Measurements from ENCODE around the gene VAMP5. TPM values are rescaled to one million over a fixed set of nuclear protein-coding genes. Genes with fewer than 3 reads are reported as not detected.
A peak's percentile ranks its signal among the peaks of the same experiment; 100 is the strongest.
"Not testable (repeated sequence)": the region's sequence is repeated elsewhere in the genome, so short reads cannot be mapped to it uniquely, and the experiment has no call there.

The VAMP5 gene
- total RNA-seq, 2 experiments from 2014 or later, result 72.0 to 74.4 TPM

DNA sequence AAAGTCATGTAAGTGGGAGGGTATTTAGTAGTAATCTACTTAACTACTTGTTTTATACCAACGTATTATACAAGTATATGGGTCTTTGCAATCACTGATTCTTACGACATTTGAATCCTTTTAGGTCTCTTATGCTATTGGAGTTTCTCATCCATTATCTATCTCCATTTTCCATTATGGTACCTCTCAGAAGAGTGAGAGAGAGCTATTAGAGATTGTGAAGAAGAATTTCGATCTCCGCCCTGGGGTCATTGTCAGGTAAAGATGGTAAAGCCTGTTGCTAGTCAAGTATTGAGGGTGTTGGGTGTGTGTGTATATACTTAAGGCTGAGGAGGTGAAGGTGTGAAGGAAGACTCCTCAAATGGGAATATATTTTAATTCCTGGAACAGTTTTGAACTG is 41.5 kb upstream of the VAMP5 start:
- Mint-ChIP-seq H3K36me3 (ENCODE audit: low read depth) (peaks cover 77% of the 10 kb centered on the region), H3K27ac (peak overlapping the region; percentile 7), H3K4me3 (peak overlapping the region; percentile 96), H3K27me3 (ENCODE audit: low read depth) (no peaks in the 10 kb centered on the region), H3K9me3 (ENCODE audit: insufficient read depth) (no peaks in the 10 kb centered on the region), H3K4me1 (ENCODE audit: low read depth) (peaks cover 44% of the 10 kb centered on the region)
- ChIA-PET POLR2A (interaction anchor here (2.1 to 2.7 kb wide), 2 partner anchors 13 to 123 kb away, joined by 6 to 13 read pairs; no protein-coding TSS in a partner anchor), CTCF (interaction anchor here (0.8 to 12.6 kb wide), 4 partner anchors 9 to 123 kb away, joined by 3 to 133 read pairs (median 7); no protein-coding TSS in a partner anchor)
- DNase-seq (no peak), ATAC-seq (no peak)

DNA sequence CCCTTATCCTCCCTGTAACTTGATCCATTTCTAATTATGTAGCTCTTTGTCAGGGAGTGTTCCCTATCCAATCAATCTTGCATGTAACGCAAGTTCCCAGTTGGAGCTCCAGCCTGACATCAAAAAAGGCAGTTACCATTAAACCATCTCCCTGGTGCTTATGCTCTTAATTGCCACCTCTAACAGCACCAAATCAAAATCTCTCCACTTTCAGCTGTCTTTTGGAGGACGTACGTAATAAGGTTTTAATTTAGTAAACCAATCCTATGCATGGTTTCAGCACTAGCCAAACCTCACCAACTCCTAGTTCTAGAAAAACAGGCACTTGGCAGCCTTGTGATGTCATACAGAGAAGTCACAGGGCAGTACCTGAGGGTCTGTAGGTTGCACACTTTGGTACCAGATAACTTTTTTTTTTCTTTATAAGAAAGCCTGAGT is 40.0 kb upstream of the VAMP5 start:
- ATAC-seq; DNase-seq; H3K9me3 Mint-ChIP-seq (ENCODE audit: insufficient read depth); H3K4me3 Mint-ChIP-seq; H3K27me3 Mint-ChIP-seq (ENCODE audit: low read depth): not testable (repeated sequence)
- POLR2A ChIA-PET, result interaction anchor here (0.8 to 2.7 kb wide), 5 partner anchors 12 to 130 kb away, joined by 3 to 13 read pairs (median 4); partner anchors contain the start of gene RNF181
- CTCF ChIA-PET, result interaction anchor here (0.7 to 12.6 kb wide), 4 partner anchors 7 to 125 kb away, joined by 3 to 133 read pairs (median 7); partner anchors contain the start of gene GGCX
- peak overlapping the region; percentile 54 for H3K27ac Mint-ChIP-seq
- peaks cover 80% of the 10 kb centered on the region for H3K36me3 Mint-ChIP-seq (ENCODE audit: low read depth)
- H3K4me1 Mint-ChIP-seq (ENCODE audit: low read depth), result peaks cover 43% of the 10 kb centered on the region

DNA sequence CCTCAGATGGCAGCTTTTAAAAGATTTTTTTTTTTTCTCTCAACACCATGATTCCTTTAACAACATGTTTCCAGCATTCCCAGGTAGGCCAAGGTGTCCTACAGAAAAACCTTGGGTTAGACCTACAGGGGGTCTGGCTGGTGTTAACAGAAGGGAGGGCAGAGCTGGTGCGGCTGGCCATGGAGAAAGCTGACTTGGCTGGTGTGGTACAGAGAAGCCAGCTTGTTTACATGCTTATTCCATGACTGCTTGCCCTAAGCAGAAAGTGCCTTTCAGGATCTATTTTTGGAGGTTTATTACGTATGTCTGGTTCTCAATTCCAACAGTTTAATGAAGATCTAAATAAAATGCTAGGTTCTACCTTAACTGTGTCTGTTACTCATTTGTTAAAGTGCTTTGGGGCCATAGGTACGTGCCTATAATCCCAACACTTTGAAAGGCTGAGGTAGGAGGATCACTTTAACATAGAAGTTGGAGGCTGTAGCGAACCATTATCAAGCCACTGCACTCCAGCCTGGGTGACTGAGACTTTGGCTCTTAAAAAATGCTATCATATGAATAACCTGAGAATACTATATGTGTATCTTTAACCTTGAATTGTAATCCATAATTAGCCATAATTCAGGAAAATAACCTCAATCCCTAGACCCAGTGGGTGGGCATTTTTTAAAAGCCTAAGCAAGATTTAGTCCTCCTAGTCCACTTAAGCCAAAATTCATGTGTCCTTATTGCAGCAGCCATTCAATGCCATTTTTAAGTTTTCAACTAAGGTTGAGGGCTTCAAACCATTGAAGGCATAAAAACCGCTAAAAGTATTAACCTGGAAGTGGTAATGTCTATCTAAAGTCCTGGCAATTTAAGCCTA is 39.1 kb upstream of the VAMP5 start:
- ATAC-seq, result not testable (repeated sequence)
- POLR2A ChIA-PET, result interaction anchor here (0.6 to 1.6 kb wide), 9 partner anchors 10 to 226 kb away, joined by 3 to 5 read pairs (median 4); partner anchors contain the start of gene SH2D6

DNA sequence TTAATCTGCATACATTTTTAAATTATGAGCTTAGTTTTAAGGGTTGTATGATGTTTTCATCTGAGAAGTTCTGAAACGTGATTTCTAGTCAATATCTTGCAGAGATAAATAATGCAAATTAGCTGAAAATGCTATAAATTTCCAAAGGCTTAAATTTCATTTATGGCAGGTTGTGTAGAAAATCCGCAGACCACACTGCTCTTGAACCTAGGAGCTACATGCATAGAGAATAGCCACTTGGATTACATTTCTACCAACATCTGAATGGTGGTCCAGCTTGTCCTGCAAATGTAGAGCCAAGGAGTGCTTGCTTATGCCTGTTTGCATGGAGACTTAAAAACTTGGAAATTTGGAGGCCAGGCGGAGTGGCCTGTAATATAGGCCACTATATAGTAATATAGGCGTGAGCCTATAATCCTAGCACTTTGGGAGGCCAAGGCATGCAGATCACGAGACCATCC is 38.4 kb upstream of the VAMP5 start:
- ATAC-seq (no peak), DNase-seq (no peak)
- Mint-ChIP-seq H3K27ac (no peak overlapping the region), H3K4me3 (no peak overlapping the region), H3K36me3 (ENCODE audit: low read depth) (peaks cover 71% of the 10 kb centered on the region), H3K9me3 (ENCODE audit: insufficient read depth) (no peaks in the 10 kb centered on the region), H3K4me1 (ENCODE audit: low read depth) (peaks cover 36% of the 10 kb centered on the region), H3K27me3 (ENCODE audit: low read depth) (no peaks in the 10 kb centered on the region)
- ChIA-PET CTCF (interaction anchor here (1.0 to 1.8 kb wide), 5 partner anchors 11 to 126 kb away, joined by 3 to 24 read pairs (median 4); no protein-coding TSS in a partner anchor), POLR2A (interaction anchor here (0.6 to 1.6 kb wide), 7 partner anchors 11 to 227 kb away, joined by 3 to 5 read pairs (median 5); partner anchors contain the start of gene SH2D6)

More for the DNA sequence above, 39.1 kb upstream of the VAMP5 start:
- not testable (repeated sequence) for DNase-seq; H3K9me3 Mint-ChIP-seq (ENCODE audit: insufficient read depth); H3K4me3 Mint-ChIP-seq; H3K27me3 Mint-ChIP-seq (ENCODE audit: low read depth)
- Mint-ChIP-seq H3K4me1 (ENCODE audit: low read depth) (peaks cover 43% of the 10 kb centered on the region), H3K36me3 (ENCODE audit: low read depth) (peaks cover 77% of the 10 kb centered on the region), H3K27ac (peak overlapping the region; percentile 28)
- CTCF ChIA-PET, result interaction anchor here (1.0 to 1.8 kb wide), 7 partner anchors 11 to 125 kb away, joined by 3 to 24 read pairs (median 4); partner anchors contain the start of gene GGCX

DNA sequence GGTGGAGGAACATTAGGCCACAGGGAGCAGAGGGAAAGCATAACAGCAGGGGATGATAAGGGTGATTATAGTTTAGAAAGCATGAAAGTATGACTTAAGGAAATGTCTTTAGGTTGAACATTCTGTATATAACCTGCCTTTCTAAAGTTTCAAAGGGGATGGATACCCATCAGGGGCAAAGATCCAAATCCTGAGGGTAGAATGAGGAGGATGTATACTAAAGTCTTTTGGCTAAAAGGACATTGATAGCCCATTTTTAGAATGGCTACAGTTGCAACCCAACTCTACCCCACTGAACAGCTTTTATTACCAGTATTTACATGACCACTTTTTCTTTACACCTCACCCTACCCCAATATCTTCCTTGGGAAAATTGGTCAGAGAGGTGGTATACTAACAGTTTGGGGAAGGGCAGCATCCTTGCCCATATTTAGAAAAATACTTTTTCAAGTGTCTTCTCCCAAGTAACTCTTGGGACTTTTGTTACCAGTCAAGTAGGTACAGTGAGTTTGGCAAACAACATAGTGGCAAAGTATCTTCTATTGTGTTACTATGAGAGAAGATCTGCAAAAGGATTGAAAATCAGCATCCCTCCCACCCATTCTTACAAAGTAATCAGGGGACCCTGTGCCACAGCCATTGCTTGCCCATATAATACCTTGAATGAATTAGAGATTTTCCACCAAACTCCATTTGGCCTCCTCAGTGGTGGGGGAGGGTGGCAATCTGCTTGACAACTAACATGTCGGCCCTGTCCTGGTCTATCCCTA is 37.0 kb upstream of the VAMP5 start:
- ATAC-seq (no peak), DNase-seq (no peak)
- Mint-ChIP-seq H3K4me3 (no peak overlapping the region), H3K9me3 (ENCODE audit: insufficient read depth) (no peaks in the 10 kb centered on the region), H3K27me3 (ENCODE audit: low read depth) (no peaks in the 10 kb centered on the region), H3K27ac (peak overlapping the region; percentile 30), H3K4me1 (ENCODE audit: low read depth) (peaks cover 26% of the 10 kb centered on the region), H3K36me3 (ENCODE audit: low read depth) (peaks cover 67% of the 10 kb centered on the region)
- ChIA-PET CTCF (interaction anchor here (1.4 to 7.6 kb wide), 3 partner anchors 125 to 155 kb away, joined by 9 to 263 read pairs (median 24); partner anchors contain the start of gene SH2D6), POLR2A (interaction anchor here (1.2 to 7.1 kb wide), 3 partner anchors 8 to 13 kb away, joined by 6 to 51 read pairs (median 7); partner anchors contain the start of gene MAT2A)

DNA sequence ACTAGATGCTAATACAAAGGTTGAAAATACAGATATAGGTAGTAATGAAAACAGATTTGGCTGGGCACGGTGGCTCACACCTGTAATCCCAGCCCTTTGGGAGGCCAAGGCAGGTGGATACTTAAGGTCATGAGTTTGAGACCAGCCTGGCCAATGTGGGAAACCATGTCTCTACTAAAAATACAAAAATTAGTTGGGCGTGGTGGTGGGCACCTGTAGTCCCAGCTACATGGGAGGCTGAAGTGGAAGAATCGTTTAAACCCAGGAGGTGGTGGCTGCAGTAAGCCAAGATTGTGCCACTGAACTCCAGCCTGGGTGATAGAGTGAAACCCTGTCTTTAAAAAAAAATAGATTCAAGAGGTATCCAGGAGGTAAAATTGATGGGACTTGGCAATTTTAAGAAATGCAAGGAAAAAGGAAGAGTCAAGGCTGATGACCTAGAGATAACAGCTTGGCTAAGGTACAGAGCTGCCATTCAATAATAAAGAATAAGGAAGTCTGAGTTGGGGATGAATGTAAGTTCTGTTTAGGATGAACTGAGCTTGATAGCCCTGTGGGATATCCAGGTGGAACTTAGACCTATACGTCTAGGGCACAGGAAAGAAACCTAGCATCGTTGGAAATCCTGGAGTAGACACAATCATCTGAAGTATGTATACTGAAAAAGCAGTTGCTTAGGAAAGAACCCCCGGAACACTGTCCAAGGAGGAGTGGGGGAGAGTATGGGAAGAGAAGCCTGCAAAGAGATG is 36.2 kb upstream of the VAMP5 start:
- no peaks in the 10 kb centered on the region for H3K27me3 Mint-ChIP-seq (ENCODE audit: low read depth)
- no peak for DNase-seq
- peaks cover 65% of the 10 kb centered on the region for H3K36me3 Mint-ChIP-seq (ENCODE audit: low read depth)
- peaks cover 20% of the 10 kb centered on the region for H3K4me1 Mint-ChIP-seq (ENCODE audit: low read depth)
- no peak overlapping the region for H3K4me3 Mint-ChIP-seq
- H3K27ac Mint-ChIP-seq, result peak overlapping the region; percentile 10
- ChIA-PET POLR2A (interaction anchor here (1.2 to 7.1 kb wide), 3 partner anchors 8 to 11 kb away, joined by 3 to 51 read pairs (median 6); partner anchors contain the start of gene MAT2A), CTCF (interaction anchor here (0.6 to 7.6 kb wide), 9 partner anchors 10 to 237 kb away, joined by 3 to 263 read pairs (median 5); partner anchors contain the start of genes GGCX, MAT2A and SH2D6)
- no peak for ATAC-seq
- no peaks in the 10 kb centered on the region for H3K9me3 Mint-ChIP-seq (ENCODE audit: insufficient read depth)

DNA sequence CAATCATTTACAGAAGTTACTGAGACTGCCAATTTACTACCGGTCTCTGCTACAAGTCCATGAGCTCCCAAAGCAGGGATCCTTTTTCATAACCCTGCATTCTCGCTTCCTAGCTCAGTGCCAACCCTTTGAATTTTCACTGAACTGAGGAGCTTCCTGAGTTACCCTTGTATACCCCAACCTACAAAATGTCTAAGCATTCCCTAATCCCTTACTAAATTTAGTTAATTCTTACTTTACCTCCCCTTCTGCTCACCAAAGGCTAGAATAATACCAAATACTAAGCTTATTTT is 35.7 kb upstream of the VAMP5 start:
- CTCF ChIA-PET, result interaction anchor here (0.6 to 7.6 kb wide), 9 partner anchors 10 to 238 kb away, joined by 3 to 263 read pairs (median 5); partner anchors contain the start of genes GGCX, MAT2A and SH2D6
- H3K4me3 Mint-ChIP-seq, result no peak overlapping the region
- H3K36me3 Mint-ChIP-seq (ENCODE audit: low read depth), result peaks cover 60% of the 10 kb centered on the region
- no peaks in the 10 kb centered on the region for H3K9me3 Mint-ChIP-seq (ENCODE audit: insufficient read depth)
- ATAC-seq (no peak), DNase-seq (no peak)
- H3K27ac Mint-ChIP-seq, result peak overlapping the region; percentile 10
- H3K27me3 Mint-ChIP-seq (ENCODE audit: low read depth), result no peaks in the 10 kb centered on the region
- H3K4me1 Mint-ChIP-seq (ENCODE audit: low read depth), result peaks cover 16% of the 10 kb centered on the region
- POLR2A ChIA-PET, result interaction anchor here (0.5 to 7.1 kb wide), 4 partner anchors 9 to 227 kb away, joined by 3 to 51 read pairs (median 4); partner anchors contain the start of gene MAT2A

DNA sequence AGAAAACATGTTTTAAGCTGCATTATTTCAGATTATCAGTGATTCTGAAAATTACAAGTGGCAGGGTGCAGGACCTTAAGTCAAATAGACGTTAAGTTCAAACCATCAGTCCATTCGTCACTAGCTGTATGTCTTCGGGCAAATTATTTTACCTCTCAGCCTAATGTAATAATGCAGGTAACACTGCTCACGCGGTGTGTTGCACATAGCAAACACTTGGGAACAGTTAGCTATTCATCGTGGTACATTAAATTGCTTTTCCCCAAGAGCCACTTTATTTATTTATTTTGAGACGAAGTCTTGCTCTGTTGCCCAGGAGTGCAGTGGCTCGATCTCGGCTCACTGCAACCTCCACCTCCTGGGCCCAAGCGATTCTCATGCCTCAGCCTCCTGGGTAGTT is 35.1 kb upstream of the VAMP5 start:
- no peak for DNase-seq
- no peak overlapping the region for H3K27ac Mint-ChIP-seq
- H3K36me3 Mint-ChIP-seq (ENCODE audit: low read depth), result peaks cover 61% of the 10 kb centered on the region
- no peak for ATAC-seq
- POLR2A ChIA-PET, result interaction anchor here (0.5 to 7.1 kb wide), 4 partner anchors 9 to 227 kb away, joined by 3 to 51 read pairs (median 4); partner anchors contain the start of gene MAT2A
- CTCF ChIA-PET, result interaction anchor here (1.1 to 7.6 kb wide), 10 partner anchors 11 to 249 kb away, joined by 3 to 263 read pairs (median 8); partner anchors contain the start of genes GGCX, MAT2A and SH2D6
- no peaks in the 10 kb centered on the region for H3K27me3 Mint-ChIP-seq (ENCODE audit: low read depth)
- peaks cover 11% of the 10 kb centered on the region for H3K4me1 Mint-ChIP-seq (ENCODE audit: low read depth)
- H3K9me3 Mint-ChIP-seq (ENCODE audit: insufficient read depth), result no peaks in the 10 kb centered on the region
- H3K4me3 Mint-ChIP-seq, result no peak overlapping the region

DNA sequence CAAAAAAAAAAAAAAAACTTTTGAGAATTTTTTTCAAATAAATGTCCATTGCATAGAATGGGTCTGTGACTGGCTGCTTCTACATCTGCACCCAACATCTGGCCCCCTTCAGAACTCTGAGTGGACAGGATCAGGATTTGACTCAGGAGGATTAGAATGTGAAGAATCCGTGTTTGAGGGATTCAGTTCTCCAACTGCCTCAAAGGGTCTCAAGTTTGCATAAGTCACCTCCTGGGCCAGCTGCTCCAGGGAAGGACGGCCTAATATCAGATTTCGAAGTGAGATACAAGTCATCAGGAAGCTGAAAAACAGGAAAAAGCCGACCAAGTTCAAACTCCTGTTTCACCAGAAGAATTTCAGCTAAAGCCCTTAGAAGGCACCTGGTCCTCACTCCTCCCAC is 34.4 kb upstream of the VAMP5 start:
- H3K36me3 Mint-ChIP-seq (ENCODE audit: low read depth), result peaks cover 56% of the 10 kb centered on the region
- H3K27ac Mint-ChIP-seq, result no peak overlapping the region

DNA sequence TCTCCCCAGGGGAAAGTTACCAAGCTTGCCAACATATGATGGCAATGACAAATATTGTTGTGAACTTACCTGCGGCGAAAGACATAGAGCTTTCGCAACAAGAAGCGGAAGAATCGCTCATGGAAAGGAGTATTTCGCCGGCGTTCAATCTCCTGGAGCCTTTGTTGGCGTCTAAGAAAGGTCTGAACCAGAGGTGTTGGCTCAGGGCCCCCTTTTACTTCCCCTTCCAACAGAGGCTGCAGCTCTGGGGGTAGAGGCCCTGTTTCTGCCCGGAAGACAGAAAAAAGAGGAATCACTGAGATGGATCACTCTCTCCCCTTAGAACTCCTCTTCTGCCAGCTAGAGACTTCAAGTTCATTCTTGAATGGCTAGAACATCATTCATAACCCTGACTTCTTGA is 33.7 kb upstream of the VAMP5 start:
- ATAC-seq (no peak), DNase-seq (no peak)
- POLR2A ChIA-PET, result interaction anchor here (0.6 to 7.1 kb wide), 4 partner anchors 11 to 138 kb away, joined by 3 to 51 read pairs (median 24); partner anchors contain the start of genes MAT2A and SH2D6
- CTCF ChIA-PET, result interaction anchor here (0.6 to 7.6 kb wide), 16 partner anchors 10 to 250 kb away, joined by 3 to 263 read pairs (median 8); partner anchors contain the start of genes GGCX, MAT2A and SH2D6
- H3K9me3 Mint-ChIP-seq (ENCODE audit: insufficient read depth), result no peaks in the 10 kb centered on the region
- H3K4me3 Mint-ChIP-seq, result no peak overlapping the region
- H3K27me3 Mint-ChIP-seq (ENCODE audit: low read depth), result no peaks in the 10 kb centered on the region
- H3K27ac Mint-ChIP-seq, result no peak overlapping the region
- peaks cover 6% of the 10 kb centered on the region for H3K4me1 Mint-ChIP-seq (ENCODE audit: low read depth)
- peaks cover 51% of the 10 kb centered on the region for H3K36me3 Mint-ChIP-seq (ENCODE audit: low read depth)

More for the DNA sequence above, 34.4 kb upstream of the VAMP5 start:
- Mint-ChIP-seq H3K9me3 (ENCODE audit: insufficient read depth) (no peaks in the 10 kb centered on the region), H3K27me3 (ENCODE audit: low read depth) (no peaks in the 10 kb centered on the region), H3K4me1 (ENCODE audit: low read depth) (peaks cover 7% of the 10 kb centered on the region), H3K4me3 (no peak overlapping the region)
- ChIA-PET POLR2A (interaction anchor here (2.5 to 7.1 kb wide), 3 partner anchors 10 to 126 kb away, joined by 6 to 51 read pairs (median 9); partner anchors contain the start of gene MAT2A), CTCF (interaction anchor here (0.9 to 7.6 kb wide), 9 partner anchors 10 to 249 kb away, joined by 3 to 263 read pairs (median 8); partner anchors contain the start of genes GGCX, MAT2A and SH2D6)
- ATAC-seq, result no peak
- DNase-seq, result no peak
